GM21737 (cell line): ENCODE results near the gene PRM3.

ENCODE experiments used
- ATAC-seq: cut with Tn5 transposase; IDR thresholded peaks from one replicate; pipeline ENCODE4 v1.9.1; 2021; ENCODE audit warnings: mild to moderate bottlenecking, moderate library complexity; ENCODE audit not compliant: unreplicated experiment

The PRM3 gene

GRCh38 chr16:11248133-11248532, 25.3 kb downstream of the PRM3 start:
- no peak for ATAC-seq

- ATAC-seq = no peak
These were observed 27.4 kb downstream of the PRM3 start for GRCh38 chr16:11245988-11246387.

GRCh38 chr16:11245222-11245737, 28.1 kb downstream of the PRM3 start:
- no peak for ATAC-seq

- ATAC-seq = no peak
These were observed 30.8 kb downstream of the PRM3 start for GRCh38 chr16:11242658-11243057.

- ATAC-seq = no peak
These were observed 31.8 kb downstream of the PRM3 start for GRCh38 chr16:11241480-11242204.

GRCh38 chr16:11240636-11241473, 32.6 kb downstream of the PRM3 start:
- ATAC-seq = no peak

- no peak for ATAC-seq
These were observed 33.5 kb downstream of the PRM3 start for GRCh38 chr16:11239644-11240632.

GRCh38 chr16:11238272-11239202, 34.9 kb downstream of the PRM3 start:
- no peak for ATAC-seq

GRCh38 chr16:11236461-11237254, 36.8 kb downstream of the PRM3 start:
- ATAC-seq = no peak

GRCh38 chr16:11235703-11235991, 37.8 kb downstream of the PRM3 start:
- ATAC-seq = no peak

- ATAC-seq = no peak
These were observed 38.3 kb downstream of the PRM3 start for GRCh38 chr16:11234884-11235702.

- ATAC-seq = no peak
These were observed 39.6 kb downstream of the PRM3 start for GRCh38 chr16:11233727-11234376.

- ATAC-seq = peak; percentile 63
These were observed 40.3 kb downstream of the PRM3 start for GRCh38 chr16:11232852-11233726.

GRCh38 chr16:11232302-11232851, 41.1 kb downstream of the PRM3 start:
- ATAC-seq = no peak

- no peak for ATAC-seq
These were observed 42.0 kb downstream of the PRM3 start for GRCh38 chr16:11231367-11231970.

GRCh38 chr16:11229906-11230305, 43.5 kb downstream of the PRM3 start:
- no peak for ATAC-seq
